ENCODE data around the gene NOTCH1.

- TF ChIP-seq EZH2 (optimal IDR thresholded peaks at IDR 0.05; ENCODE audit: low read depth, low read length) (no peak), EZH2phosphoT487 (IDR thresholded peaks at IDR 0.05; ENCODE audit: low read length) (no peak)
Measured at GRCh38 chr9:136474974-136475865, 70.6 kb downstream of the NOTCH1 start.
